Measurements from ENCODE around the gene ATP8A1. TPM values are rescaled to one million over a fixed set of nuclear protein-coding genes. Genes with fewer than 3 reads are reported as not detected.

The ATP8A1 gene
- polyA plus RNA-seq, 1 experiment, result 0.20 TPM

GRCh38 chr4:42410446-42410845 lies 246.5 kb downstream of the ATP8A1 start:
- TF ChIP-seq CTCF (IDR thresholded peaks at IDR 0.05; ENCODE audit: low read depth, low read length), result no peak
- H3K9me3 ChIP-seq (ENCODE audit: control insufficient read depth, insufficient read depth, low read length), result no peaks in the 10 kb centered on the region
- no peak for DNase-seq (ENCODE audit: low read depth, low spot score)
- ChIA-PET CTCF (interaction anchor here (1.5 kb wide), 2 partner anchors 39 to 129 kb away, joined by 5 read pairs; no protein-coding TSS in a partner anchor), POLR2A (no interaction called here)
- H3K27ac ChIP-seq (ENCODE audit: low read depth, low read length), result no peak overlapping the region
- H3K4me3 ChIP-seq (ENCODE audit: low read depth, low read length), result no peak overlapping the region
- H3K27me3 ChIP-seq (ENCODE audit: control insufficient read depth, insufficient read depth, low read length), result no peaks in the 10 kb centered on the region

- ChIA-PET POLR2A (no interaction called here), CTCF (no interaction called here)
- peaks cover 13% of the 10 kb centered on the region for H3K27me3 ChIP-seq (ENCODE audit: control insufficient read depth, insufficient read depth, low read length)
- H3K27ac ChIP-seq (ENCODE audit: low read depth, low read length), result no peak overlapping the region
- no peak for TF ChIP-seq CTCF (IDR thresholded peaks at IDR 0.05; ENCODE audit: low read depth, low read length)
- no peak overlapping the region for H3K4me3 ChIP-seq (ENCODE audit: low read depth, low read length)
- H3K9me3 ChIP-seq (ENCODE audit: control insufficient read depth, insufficient read depth, low read length), result no peaks in the 10 kb centered on the region
- DNase-seq (ENCODE audit: low read depth, low spot score), result no peak
These were observed 252.9 kb downstream of the ATP8A1 start for GRCh38 chr4:42404001-42404400.

GRCh38 chr4:42401171-42401570 lies 255.7 kb downstream of the ATP8A1 start:
- Histone ChIP-seq H3K27me3 (ENCODE audit: control insufficient read depth, insufficient read depth, low read length) (peaks cover 38% of the 10 kb centered on the region), H3K27ac (ENCODE audit: low read depth, low read length) (no peak overlapping the region), H3K4me3 (ENCODE audit: low read depth, low read length) (no peak overlapping the region), H3K9me3 (ENCODE audit: control insufficient read depth, insufficient read depth, low read length) (no peaks in the 10 kb centered on the region; the same call in 1 of the 2 replicates)
- ChIA-PET POLR2A (no interaction called here), CTCF (interaction anchor here (0.7 to 1.4 kb wide), 2 partner anchors 21 to 30 kb away, joined by 3 to 4 read pairs; no protein-coding TSS in a partner anchor)
- DNase-seq (ENCODE audit: low read depth, low spot score), result no peak
- TF ChIP-seq CTCF (IDR thresholded peaks at IDR 0.05; ENCODE audit: low read depth, low read length), result no peak

- no peak for TF ChIP-seq CTCF (IDR thresholded peaks at IDR 0.05; ENCODE audit: low read depth, low read length)
- Histone ChIP-seq H3K9me3 (ENCODE audit: control insufficient read depth, insufficient read depth, low read length) (no peaks in the 10 kb centered on the region; the same call in 1 of the 2 replicates), H3K27me3 (ENCODE audit: control insufficient read depth, insufficient read depth, low read length) (peaks cover 38% of the 10 kb centered on the region), H3K4me3 (ENCODE audit: low read depth, low read length) (peak overlapping the region; percentile 7; the same call in 1 of the 2 replicates), H3K27ac (ENCODE audit: low read depth, low read length) (no peak overlapping the region)
- DNase-seq (ENCODE audit: low read depth, low spot score), result no peak
- ChIA-PET POLR2A (no interaction called here), CTCF (interaction anchor here (1.9 kb wide), 1 partner anchor 120 kb away, joined by 4 read pairs; no protein-coding TSS in a partner anchor)
These were observed 257.5 kb downstream of the ATP8A1 start for GRCh38 chr4:42399393-42399792.

- Histone ChIP-seq H3K4me3 (ENCODE audit: low read depth, low read length) (peak overlapping the region; percentile 48), H3K27me3 (ENCODE audit: control insufficient read depth, insufficient read depth, low read length) (peaks cover 38% of the 10 kb centered on the region)
- POLR2A ChIA-PET, result no interaction called here
These were observed 258.0 kb downstream of the ATP8A1 start for GRCh38 chr4:42398871-42399331.

More at GRCh38 chr4:42398871-42399331, 258.0 kb downstream of the ATP8A1 start:
- no peak for TF ChIP-seq CTCF (IDR thresholded peaks at IDR 0.05; ENCODE audit: low read depth, low read length)
- CTCF ChIA-PET, result interaction anchor here (1.9 kb wide), 1 partner anchor 120 kb away, joined by 4 read pairs; no protein-coding TSS in a partner anchor
- no peak overlapping the region for H3K27ac ChIP-seq (ENCODE audit: low read depth, low read length)
- no peaks in the 10 kb centered on the region; the same call in 1 of the 2 replicates for H3K9me3 ChIP-seq (ENCODE audit: control insufficient read depth, insufficient read depth, low read length)
- DNase-seq (ENCODE audit: low read depth, low spot score), result no peak

All from AG04450 (cell line).